Breast epithelium (tissue), 4 donors: Measurements from ENCODE around the gene PLEKHH1. TPM values are rescaled to one million over a fixed set of nuclear protein-coding genes. Genes with fewer than 3 reads are reported as not detected.
"Not testable (repeated sequence)": the region's sequence is repeated elsewhere in the genome, so short reads cannot be mapped to it uniquely, and the experiment has no call there.

ENCODE experiments used
- DNase-seq, 2 donors: peaks; one replicate each; pipeline ENCODE4 v3.0.0-alpha.2; 2019; ENCODE audit warnings: low spot score in 2 of 2
- H3K27ac ChIP-seq, 2 donors: fragments of 200-600 bp; sonication (generic) in 1 of 2; one replicate each; pipeline ENCODE4 v1.5.1; 2016 to 2019; ENCODE audit warnings: mild to moderate bottlenecking in 1 of 2
- H3K27me3 ChIP-seq, 2 donors: fragments of 200-600 bp; sonication (generic) in 1 of 2; one replicate each; pipeline versions ENCODE4 v1.5.1 to v1.6.0; 2017 to 2019; ENCODE audit warnings: control low read depth in 1 of 2, mild to moderate bottlenecking in 1 of 2
- H3K36me3 ChIP-seq: fragments of 200-600 bp; one replicate; pipeline ENCODE4 v1.5.1; 2019
- H3K4me1 ChIP-seq, 2 donors: fragments of 200-600 bp; sonication (generic); one replicate each; pipeline ENCODE4 v1.5.1; 2016 to 2019; ENCODE audit warnings: control low read depth in 1 of 2
- H3K4me3 ChIP-seq, 3 donors: fragments of 200-600 bp; sonication (generic); 1 replicate in 2 of 3; 2 replicates in 1 of 3; pipeline ENCODE4 v1.5.1; 2016 to 2019; ENCODE audit warnings: mild to moderate bottlenecking in 3 of 3, moderate library complexity in 2 of 3
- H3K9me3 ChIP-seq, 2 donors: fragments of 200-600 bp; sonication (generic) in 1 of 2; one replicate each; pipeline ENCODE4 v1.5.1; 2016 to 2019; ENCODE audit warnings: control low read depth in 1 of 2
- CTCF ChIP-seq, 3 donors: fragments of 450-650 bp; IDR thresholded peaks; one replicate each; pipeline ENCODE4 v1.5.1; 2016 to 2017; ENCODE audit warnings: antibody characterized with exemption in 3 of 3, mild to moderate bottlenecking in 3 of 3, moderate library complexity in 3 of 3
- POLR2A ChIP-seq: fragments of 450-650 bp; IDR thresholded peaks from one replicate; pipeline ENCODE4 v1.6.1; 2016; ENCODE audit warnings: antibody characterized with exemption, mild to moderate bottlenecking, moderate library complexity
- POLR2AphosphoS5 ChIP-seq, 3 donors: sonication (generic); formaldehyde crosslinking; IDR thresholded peaks; one replicate each; pipeline ENCODE4 v1.6.1; 2017; ENCODE audit warnings: antibody characterized with exemption in 3 of 3
- intact Hi-C: fragments of 100-400 bp; cut with DNase I; formaldehyde crosslinking; loops from one replicate; pipeline ENCODE4 v1.15.1; 2023; ENCODE audit warnings: low total_unique reads
- total RNA-seq, 3 donors: library from RNA; depleted of rRNA; stranded (reverse); fragments of >200 nt; gene quantifications; one replicate each; pipeline ENCODE4 v1.1.0, GENCODE V29; 2016

PLEKHH1 gene
- total RNA-seq, 3 donors from 2014 or later: 2.9 to 18.9 (median 14.7) TPM

DNA sequence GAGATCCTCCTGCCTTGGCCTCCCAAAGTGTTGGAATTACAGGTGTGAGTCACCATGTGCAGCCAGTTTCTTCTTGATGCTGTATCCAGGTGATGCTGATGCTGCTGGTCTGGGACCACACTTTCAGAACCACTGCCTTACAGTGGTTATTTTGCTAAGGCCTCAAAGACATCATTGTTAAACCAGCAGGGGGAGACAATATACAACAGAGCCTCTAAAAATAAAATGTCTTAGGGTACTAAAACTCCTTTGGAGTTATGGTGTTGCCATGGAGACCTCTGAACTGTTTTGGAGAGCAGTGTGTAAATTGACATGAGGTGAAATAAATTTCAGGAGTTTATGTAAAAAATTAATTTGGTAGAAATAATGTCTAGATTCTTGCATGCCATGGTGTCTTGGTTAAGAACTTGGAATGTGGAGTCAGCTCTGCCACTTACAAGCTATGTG is 85.5 kb downstream of the PLEKHH1 start:
- peak; percentile 47 to 54 (median 50) for TF ChIP-seq CTCF (IDR thresholded peaks at IDR 0.05)
- no peak for TF ChIP-seq POLR2A
- TF ChIP-seq POLR2AphosphoS5 (IDR thresholded peaks at IDR 0.05): no peak
- Histone ChIP-seq H3K27ac (peak overlapping the region; percentile 86 to 91), H3K4me1 (no peaks in the 10 kb centered on the region), H3K36me3 (no peaks in the 10 kb centered on the region), H3K4me3 (no peak overlapping the region), H3K9me3 (no peaks in the 10 kb centered on the region), H3K27me3 (no peaks in the 10 kb centered on the region)
- intact Hi-C loops: no loop called here
- no peak for DNase-seq

DNA sequence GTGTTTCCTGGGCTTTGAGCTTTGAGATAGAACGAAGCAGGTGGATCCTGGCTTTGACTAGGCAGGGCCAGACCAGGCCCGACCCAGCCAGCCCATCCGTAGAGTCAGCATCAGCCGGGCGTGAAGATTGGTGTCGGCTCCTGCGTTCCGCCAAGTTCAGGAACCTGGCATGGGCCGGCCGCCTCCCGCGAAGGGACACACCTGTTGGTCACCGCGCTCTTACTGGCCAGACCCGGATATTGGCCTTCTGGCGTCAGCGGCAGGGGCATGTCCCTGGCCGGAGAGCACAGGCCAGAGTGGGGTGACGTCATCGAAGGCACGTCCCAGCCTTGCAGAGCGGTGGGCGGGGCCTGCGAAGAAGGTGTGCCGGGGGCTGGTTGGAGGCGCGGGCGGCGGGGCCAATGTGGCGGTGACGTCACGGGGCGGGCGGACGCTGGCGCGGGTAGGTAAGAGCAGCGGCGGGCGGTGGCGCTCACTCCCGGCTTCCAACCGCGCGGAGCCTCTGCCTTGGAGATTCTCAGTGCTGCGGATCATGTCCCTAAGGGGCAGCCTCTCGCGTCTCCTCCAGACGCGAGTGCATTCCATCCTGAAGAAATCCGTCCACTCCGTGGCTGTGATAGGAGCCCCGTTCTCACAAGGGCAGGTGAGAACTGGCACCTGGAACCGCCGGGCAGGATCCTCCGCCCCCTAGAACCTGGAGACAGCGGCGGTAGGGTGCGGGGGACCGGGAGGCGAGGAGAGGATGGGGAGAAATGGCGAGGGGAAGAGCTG is 86.5 kb downstream of the PLEKHH1 start, which contains the start of gene ARG2:
Gene ARG2, plus strand, starts transcription at position 475 of the 771 bp plus-strand sequence. Its CDS starts 58 bp downstream, at position 533.
- Histone ChIP-seq H3K9me3 (no peaks in the 10 kb centered on the region), H3K4me1 (no peaks in the 10 kb centered on the region), H3K4me3 (peak within 1 kb of the TSS; percentile 55 to 68 (median 61)), H3K27me3 (no peaks in the 10 kb centered on the region), H3K27ac (peak within 1 kb of the TSS; percentile 86 to 91), H3K36me3 (no peaks in the 10 kb centered on the region)
- TF ChIP-seq POLR2AphosphoS5 (IDR thresholded peaks at IDR 0.05) (peak; percentile 65 to 87 (median 69)), CTCF (IDR thresholded peaks at IDR 0.05) (no peak), POLR2A (peak; percentile 34)
- peak; percentile 98 to 99 for DNase-seq
- intact Hi-C loops: no loop called here

DNA sequence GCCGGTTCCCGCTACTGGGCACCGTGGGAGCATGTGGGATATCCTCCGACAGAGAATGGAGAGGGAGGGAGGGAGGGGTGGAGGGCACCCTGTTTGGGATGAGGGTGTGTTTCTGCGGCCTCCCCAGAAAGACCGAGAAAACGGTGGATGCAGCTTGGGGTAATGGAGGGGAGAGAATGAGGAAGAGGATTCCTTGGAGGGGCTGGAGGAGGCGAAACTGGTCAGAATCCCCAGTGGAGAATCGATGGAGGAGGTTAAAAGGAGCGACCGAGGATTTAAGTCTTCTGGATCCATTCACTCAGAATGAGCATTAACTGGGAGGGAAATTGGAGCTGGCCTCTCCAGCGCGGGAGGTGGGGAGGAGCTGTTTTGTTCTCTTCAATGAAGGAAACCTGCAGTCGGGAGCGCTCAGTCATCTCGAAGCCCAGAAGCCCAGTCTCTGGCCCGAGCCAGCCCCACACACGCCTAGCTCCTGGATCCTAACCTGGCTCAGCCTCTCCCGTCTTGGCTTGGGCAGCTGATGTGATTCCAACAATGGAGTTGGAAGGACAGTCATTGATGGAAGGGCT is 87.2 kb downstream of the PLEKHH1 start:
- H3K36me3 ChIP-seq: no peaks in the 10 kb centered on the region
- TF ChIP-seq POLR2A (no peak), CTCF (IDR thresholded peaks at IDR 0.05) (no peak), POLR2AphosphoS5 (IDR thresholded peaks at IDR 0.05) (no peak)
- no peaks in the 10 kb centered on the region for H3K4me1 ChIP-seq
- H3K4me3 ChIP-seq: peak overlapping the region; percentile 55 to 68 (median 61)
- no peaks in the 10 kb centered on the region for H3K9me3 ChIP-seq
- intact Hi-C loops: no loop called here
- no peaks in the 10 kb centered on the region for H3K27me3 ChIP-seq
- DNase-seq: peak in 1 of 2 donors; percentile 18
- peak overlapping the region; percentile 86 to 91 for H3K27ac ChIP-seq

- Histone ChIP-seq H3K4me1 (no peaks in the 10 kb centered on the region), H3K27ac (peak overlapping the region; percentile 36 to 41), H3K27me3 (no peaks in the 10 kb centered on the region), H3K9me3 (no peaks in the 10 kb centered on the region), H3K36me3 (no peaks in the 10 kb centered on the region), H3K4me3 (no peak overlapping the region)
- no peak for DNase-seq
- intact Hi-C loops: no loop called here
- TF ChIP-seq POLR2AphosphoS5 (IDR thresholded peaks at IDR 0.05) (no peak), CTCF (IDR thresholded peaks at IDR 0.05) (no peak), POLR2A (no peak)
Measured at GRCh38 chr14:67622675-67623074, 89.6 kb downstream of the PLEKHH1 start.

DNA sequence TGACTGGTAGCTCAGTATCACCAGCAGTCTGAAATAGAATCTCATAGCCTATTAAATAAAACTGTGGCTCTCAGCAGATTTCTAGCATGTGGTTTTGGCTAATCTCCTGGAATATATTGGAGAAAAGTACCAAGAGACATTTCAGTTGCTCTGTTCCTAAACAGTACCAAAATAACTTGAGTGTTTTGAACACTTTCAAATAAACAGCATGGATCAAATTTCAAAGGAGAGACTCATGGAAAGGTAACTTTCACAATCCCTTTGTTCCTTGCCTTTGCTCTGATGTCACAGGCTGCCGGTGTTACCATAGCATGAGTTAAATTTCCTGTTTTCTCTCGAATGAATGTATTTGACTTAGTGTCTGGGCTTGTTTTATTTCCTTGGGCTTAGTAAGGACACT is 90.0 kb downstream of the PLEKHH1 start:
- H3K9me3 ChIP-seq: no peaks in the 10 kb centered on the region
- no peaks in the 10 kb centered on the region for H3K27me3 ChIP-seq
- peak overlapping the region; percentile 36 to 41 for H3K27ac ChIP-seq
- H3K4me1 ChIP-seq: no peaks in the 10 kb centered on the region
- no peak for DNase-seq
- TF ChIP-seq CTCF (IDR thresholded peaks at IDR 0.05) (no peak), POLR2AphosphoS5 (IDR thresholded peaks at IDR 0.05) (no peak), POLR2A (no peak)
- no peak overlapping the region for H3K4me3 ChIP-seq
- intact Hi-C loops: no loop called here
- no peaks in the 10 kb centered on the region for H3K36me3 ChIP-seq

DNA sequence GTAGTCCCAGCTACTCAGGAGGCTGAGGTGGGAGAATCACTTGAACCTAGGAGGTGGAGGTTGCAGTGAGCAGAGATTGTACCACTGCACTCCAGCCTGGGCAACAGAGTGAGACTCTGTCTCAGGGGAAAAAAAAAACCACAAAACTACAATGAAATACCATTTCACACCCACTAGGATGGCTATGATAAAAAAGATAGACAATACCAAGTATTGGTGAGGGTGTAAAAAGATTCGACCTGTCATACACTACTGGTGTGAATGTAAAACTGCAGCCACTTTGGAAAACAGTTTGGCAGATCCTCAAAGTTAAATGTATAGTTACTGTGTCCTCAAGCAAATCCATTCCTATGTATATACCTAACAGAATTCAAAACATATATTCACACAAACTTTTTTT is 93.0 kb downstream of the PLEKHH1 start:
- H3K27ac ChIP-seq, H3K9me3 ChIP-seq, DNase-seq, H3K36me3 ChIP-seq, H3K4me1 ChIP-seq, H3K4me3 ChIP-seq, H3K27me3 ChIP-seq, intact Hi-C loops: not testable (repeated sequence)
